Liver (tissue), 9 donors: Measurements from ENCODE around the gene NAPSA. TPM values are rescaled to one million over a fixed set of nuclear protein-coding genes. Genes with fewer than 3 reads are reported as not detected.

ENCODE experiments used
- DNase-seq: peaks from one replicate; pipeline ENCODE4 v3.0.0-alpha.2; 2017; ENCODE audit warnings: low spot score
- H3K27ac ChIP-seq, 2 donors: one replicate each; pipeline ENCODE4 v1.7.0; 2013; ENCODE audit warnings: inconsistent platforms in 2 of 2, low read length in 2 of 2, control low read depth in 1 of 2, low read depth in 1 of 2, mild to moderate bottlenecking in 1 of 2
- H3K27me3 ChIP-seq, 4 donors: one replicate each; pipeline versions ENCODE4 v1.6.1 to v1.7.0; 2013; ENCODE audit warnings: low read length in 3 of 4, inconsistent platforms in 1 of 4, mild to moderate bottlenecking in 1 of 4, moderate library complexity in 1 of 4; ENCODE audit not compliant: control insufficient read depth in 4 of 4, insufficient read depth in 4 of 4
- H3K36me3 ChIP-seq, 4 donors: one replicate each; pipeline versions ENCODE4 v1.6.1 to v1.7.0; 2013; ENCODE audit warnings: low read length in 3 of 4, mild to moderate bottlenecking in 3 of 4, low read depth in 1 of 4, moderate library complexity in 1 of 4; ENCODE audit not compliant: control insufficient read depth in 4 of 4, insufficient read depth in 3 of 4
- H3K4me1 ChIP-seq, 4 donors: one replicate each; pipeline versions ENCODE4 v1.6.1 to v1.7.0; 2013; ENCODE audit warnings: low read length in 3 of 4, mild to moderate bottlenecking in 3 of 4, moderate library complexity in 1 of 4; ENCODE audit not compliant: control insufficient read depth in 4 of 4, insufficient read depth in 4 of 4
- H3K4me3 ChIP-seq, 3 donors: one replicate each; pipeline versions ENCODE4 v1.6.1 to v1.7.0; 2013; ENCODE audit warnings: low read length in 3 of 3, control low read depth in 1 of 3, low read depth in 1 of 3, mild to moderate bottlenecking in 1 of 3
- H3K9ac ChIP-seq, 2 donors: one replicate each; pipeline ENCODE4 v1.7.0; 2013; ENCODE audit warnings: low read length in 2 of 2, mild to moderate bottlenecking in 2 of 2, moderate library complexity in 2 of 2, control low read depth in 1 of 2, low read depth in 1 of 2
- H3K9me3 ChIP-seq, 4 donors: one replicate each; pipeline versions ENCODE4 v1.6.1 to v1.7.0; 2013; ENCODE audit warnings: low read length in 3 of 4; ENCODE audit not compliant: control insufficient read depth in 4 of 4
- EGR1 ChIP-seq, 2 donors: IDR thresholded peaks; 2 replicates each; pipeline ENCODE4 v1.6.1; 2016 to 2018; ENCODE audit warnings: antibody characterized with exemption in 2 of 2, low read depth in 2 of 2
- FOXA1 ChIP-seq: IDR thresholded peaks from 2 replicates; pipeline ENCODE4 v1.6.1; 2016; ENCODE audit warnings: antibody characterized with exemption
- FOXA2 ChIP-seq: IDR thresholded peaks from 2 replicates; pipeline ENCODE4 v1.6.1; 2016; ENCODE audit warnings: antibody characterized with exemption
- GABPA ChIP-seq, 2 donors: IDR thresholded peaks in 1 of 2; conservative IDR thresholded peaks in 1 of 2; 2 replicates each; pipeline ENCODE4 v1.6.1; 2016; ENCODE audit warnings: antibody characterized with exemption in 2 of 2, mild to moderate bottlenecking in 1 of 2, moderate library complexity in 1 of 2
- HNF4G ChIP-seq: IDR thresholded peaks from 2 replicates; pipeline ENCODE4 v1.6.1; 2016; ENCODE audit warnings: antibody characterized with exemption
- JUND ChIP-seq, 2 donors: IDR thresholded peaks; 2 replicates each; pipeline ENCODE4 v1.6.1; 2016; ENCODE audit warnings: antibody characterized with exemption in 2 of 2
- RXRA ChIP-seq, 2 donors: IDR thresholded peaks; 2 replicates each; pipeline ENCODE4 v1.6.1; 2017 to 2018; ENCODE audit warnings: antibody characterized with exemption in 2 of 2, mild to moderate bottlenecking in 1 of 2
- SP1 ChIP-seq: IDR thresholded peaks from 2 replicates; pipeline ENCODE4 v1.6.1; 2018; ENCODE audit warnings: antibody characterized with exemption, mild to moderate bottlenecking
- TAF1 ChIP-seq: conservative IDR thresholded peaks from 2 replicates; pipeline ENCODE4 v1.6.1; 2016; ENCODE audit warnings: antibody characterized with exemption, mild to moderate bottlenecking
- YY1 ChIP-seq: IDR thresholded peaks from 2 replicates; pipeline ENCODE4 v1.6.1; 2016; ENCODE audit warnings: antibody characterized with exemption, mild to moderate bottlenecking
- WGBS: extraction: QIAGEN DNeasy Blood & Tissue Kit; methylation state at CpG from one replicate; pipeline ENCODE4 v1.1.7; 2013; 5-methylcytosine and 5-hydroxymethylcytosine counted together
- polyA plus RNA-seq, 2 donors: library from polyadenylated mRNA; stranded (reverse) in 1 of 2; unstranded in 1 of 2; fragments of 200-250 nt in 1 of 2; fragments of >200 nt in 1 of 2; fragmentation: Nextera tagmentation in 1 of 2; extraction: Ambion mirVana in 1 of 2; gene quantifications; one replicate each; pipeline versions ENCODE4 v1.2.1 to v1.2.3, GENCODE V29; 2013 to 2015
- total RNA-seq, 2 donors: library from RNA; depleted of rRNA; stranded (reverse); fragments of >200 nt; gene quantifications; one replicate each; pipeline ENCODE4 v1.2.3, GENCODE V29; 2014
- TF ChIP-seq, protein P1 (sequence below): IDR thresholded peaks from 2 replicates; pipeline ENCODE4 v1.6.1; 2016; ENCODE audit warnings: antibody characterized with exemption
- TF ChIP-seq, protein P2 (sequence below): IDR thresholded peaks from 2 replicates; pipeline ENCODE4 v1.6.1; 2016; ENCODE audit warnings: antibody characterized with exemption
- TF ChIP-seq, protein P3 (sequence below): fragments of 150-350 bp; IDR thresholded peaks from 2 replicates; pipeline ENCODE4 v1.5.1; 2017; ENCODE audit warnings: improper control_type of control experiment, low read depth, low read length; ENCODE audit not compliant: missing input control
- TF ChIP-seq, protein P4 (sequence below): IDR thresholded peaks from 2 replicates; pipeline ENCODE4 v1.6.1; 2016; ENCODE audit warnings: antibody characterized with exemption, mild to moderate bottlenecking
- donor health status: healthy.
- donor health status: healthy.
- donor health status: healthy.
- donor health status: healthy.
- donor health status: healthy.

NAPSA gene
- total and polyA plus RNA-seq, 4 donors = 0.28 to 0.74 (median 0.54) TPM

DNA sequence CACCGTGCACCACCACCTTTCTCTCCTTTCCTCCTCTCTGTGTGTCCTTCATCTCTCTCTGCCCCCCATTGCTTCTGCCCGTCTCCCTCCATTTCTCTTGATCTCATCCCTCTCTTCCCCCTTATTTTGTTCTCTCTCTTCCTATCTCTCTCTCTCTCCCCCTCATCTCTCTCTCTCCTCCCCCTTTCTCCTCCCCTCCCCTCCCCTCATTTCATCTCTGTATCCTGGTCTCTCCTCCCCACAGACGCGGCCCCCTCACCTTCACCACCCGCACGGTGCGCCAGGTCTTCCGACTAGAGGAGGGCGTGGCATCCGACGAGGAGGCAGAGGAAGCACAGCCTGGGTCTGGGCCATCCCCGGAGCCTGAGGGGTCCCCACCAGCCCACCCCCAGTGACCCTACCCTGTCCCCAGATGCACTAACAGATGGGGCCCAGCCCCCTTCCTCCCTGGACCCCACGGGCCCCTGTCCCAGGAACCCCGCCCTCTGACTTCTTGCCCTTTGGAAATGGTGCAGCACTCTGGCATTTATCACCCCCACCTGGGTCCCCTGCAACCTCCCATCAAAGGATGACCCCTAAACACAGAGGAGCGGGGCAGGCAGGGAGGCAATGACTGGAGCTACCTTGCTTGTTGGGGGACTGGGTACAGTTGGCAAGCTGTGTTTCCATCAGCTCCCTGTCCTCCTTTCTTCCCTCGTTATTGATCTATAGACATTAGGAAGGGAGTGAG, 55.9 kb downstream of the NAPSA start:
- WGBS = 86% methylated on average over 16 of the region's 16 CpGs
- DNase-seq = no peak
- Histone ChIP-seq H3K4me1 (no peaks in the 10 kb centered on the region), H3K9me3 (no peaks in the 10 kb centered on the region), H3K9ac (no peak overlapping the region), H3K27ac (no peak overlapping the region), H3K36me3 (peaks cover 1 to 22% (median 9%) of the 10 kb centered on the region in 4 donors), H3K4me3 (no peak overlapping the region), H3K27me3 (peaks cover 2 to 4% (median 3%) of the 10 kb centered on the region in 4 donors)
- TF ChIP-seq, protein P1, sequence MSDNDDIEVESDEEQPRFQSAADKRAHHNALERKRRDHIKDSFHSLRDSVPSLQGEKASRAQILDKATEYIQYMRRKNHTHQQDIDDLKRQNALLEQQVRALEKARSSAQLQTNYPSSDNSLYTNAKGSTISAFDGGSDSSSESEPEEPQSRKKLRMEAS = no peak
- TF ChIP-seq FOXA2 (no peak), YY1 (no peak), SP1 (no peak), HNF4G (no peak), TAF1 (no peak), GABPA (IDR thresholded peaks at IDR 0.05 in 1 of 2, conservative IDR thresholded peaks at IDR 0.05 in 1 of 2) (no peak)
- TF ChIP-seq, protein P2, sequence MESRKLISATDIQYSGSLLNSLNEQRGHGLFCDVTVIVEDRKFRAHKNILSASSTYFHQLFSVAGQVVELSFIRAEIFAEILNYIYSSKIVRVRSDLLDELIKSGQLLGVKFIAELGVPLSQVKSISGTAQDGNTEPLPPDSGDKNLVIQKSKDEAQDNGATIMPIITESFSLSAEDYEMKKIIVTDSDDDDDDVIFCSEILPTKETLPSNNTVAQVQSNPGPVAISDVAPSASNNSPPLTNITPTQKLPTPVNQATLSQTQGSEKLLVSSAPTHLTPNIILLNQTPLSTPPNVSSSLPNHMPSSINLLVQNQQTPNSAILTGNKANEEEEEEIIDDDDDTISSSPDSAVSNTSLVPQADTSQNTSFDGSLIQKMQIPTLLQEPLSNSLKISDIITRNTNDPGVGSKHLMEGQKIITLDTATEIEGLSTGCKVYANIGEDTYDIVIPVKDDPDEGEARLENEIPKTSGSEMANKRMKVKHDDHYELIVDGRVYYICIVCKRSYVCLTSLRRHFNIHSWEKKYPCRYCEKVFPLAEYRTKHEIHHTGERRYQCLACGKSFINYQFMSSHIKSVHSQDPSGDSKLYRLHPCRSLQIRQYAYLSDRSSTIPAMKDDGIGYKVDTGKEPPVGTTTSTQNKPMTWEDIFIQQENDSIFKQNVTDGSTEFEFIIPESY = no peak

DNA sequence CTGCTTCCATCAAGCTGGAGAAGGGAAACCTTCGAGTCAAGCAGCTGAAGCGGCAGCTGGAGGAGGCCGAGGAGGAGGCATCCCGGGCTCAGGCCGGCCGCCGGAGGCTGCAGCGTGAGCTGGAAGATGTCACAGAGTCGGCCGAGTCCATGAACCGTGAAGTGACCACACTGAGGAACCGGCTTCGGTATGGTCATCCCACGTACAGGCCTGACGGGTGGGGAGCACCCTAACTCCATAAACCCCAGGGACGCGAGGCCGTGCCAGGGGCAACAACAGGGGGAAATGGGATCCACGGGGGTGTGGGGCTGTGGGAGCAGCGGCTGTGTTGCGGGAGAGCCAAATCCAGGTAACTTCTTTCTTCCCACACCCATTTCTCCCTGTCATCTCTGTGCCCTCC, 56.4 kb downstream of the NAPSA start:
- DNase-seq = no peak
- TF ChIP-seq EGR1 (IDR thresholded peaks at IDR 0.05; ENCODE audit: low read depth in 2 of 2) = no peak
- no peak for TF ChIP-seq RXRA (IDR thresholded peaks at IDR 0.05)
- TF ChIP-seq JUND (IDR thresholded peaks at IDR 0.05) = no peak
- TF ChIP-seq, protein P1 = no peak
- TF ChIP-seq, protein P3, sequence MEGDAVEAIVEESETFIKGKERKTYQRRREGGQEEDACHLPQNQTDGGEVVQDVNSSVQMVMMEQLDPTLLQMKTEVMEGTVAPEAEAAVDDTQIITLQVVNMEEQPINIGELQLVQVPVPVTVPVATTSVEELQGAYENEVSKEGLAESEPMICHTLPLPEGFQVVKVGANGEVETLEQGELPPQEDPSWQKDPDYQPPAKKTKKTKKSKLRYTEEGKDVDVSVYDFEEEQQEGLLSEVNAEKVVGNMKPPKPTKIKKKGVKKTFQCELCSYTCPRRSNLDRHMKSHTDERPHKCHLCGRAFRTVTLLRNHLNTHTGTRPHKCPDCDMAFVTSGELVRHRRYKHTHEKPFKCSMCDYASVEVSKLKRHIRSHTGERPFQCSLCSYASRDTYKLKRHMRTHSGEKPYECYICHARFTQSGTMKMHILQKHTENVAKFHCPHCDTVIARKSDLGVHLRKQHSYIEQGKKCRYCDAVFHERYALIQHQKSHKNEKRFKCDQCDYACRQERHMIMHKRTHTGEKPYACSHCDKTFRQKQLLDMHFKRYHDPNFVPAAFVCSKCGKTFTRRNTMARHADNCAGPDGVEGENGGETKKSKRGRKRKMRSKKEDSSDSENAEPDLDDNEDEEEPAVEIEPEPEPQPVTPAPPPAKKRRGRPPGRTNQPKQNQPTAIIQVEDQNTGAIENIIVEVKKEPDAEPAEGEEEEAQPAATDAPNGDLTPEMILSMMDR = no peak
- no peak for TF ChIP-seq YY1
- TF ChIP-seq HNF4G = no peak
- no peak for TF ChIP-seq TAF1
- TF ChIP-seq, protein P2 = no peak
- TF ChIP-seq, protein P4, sequence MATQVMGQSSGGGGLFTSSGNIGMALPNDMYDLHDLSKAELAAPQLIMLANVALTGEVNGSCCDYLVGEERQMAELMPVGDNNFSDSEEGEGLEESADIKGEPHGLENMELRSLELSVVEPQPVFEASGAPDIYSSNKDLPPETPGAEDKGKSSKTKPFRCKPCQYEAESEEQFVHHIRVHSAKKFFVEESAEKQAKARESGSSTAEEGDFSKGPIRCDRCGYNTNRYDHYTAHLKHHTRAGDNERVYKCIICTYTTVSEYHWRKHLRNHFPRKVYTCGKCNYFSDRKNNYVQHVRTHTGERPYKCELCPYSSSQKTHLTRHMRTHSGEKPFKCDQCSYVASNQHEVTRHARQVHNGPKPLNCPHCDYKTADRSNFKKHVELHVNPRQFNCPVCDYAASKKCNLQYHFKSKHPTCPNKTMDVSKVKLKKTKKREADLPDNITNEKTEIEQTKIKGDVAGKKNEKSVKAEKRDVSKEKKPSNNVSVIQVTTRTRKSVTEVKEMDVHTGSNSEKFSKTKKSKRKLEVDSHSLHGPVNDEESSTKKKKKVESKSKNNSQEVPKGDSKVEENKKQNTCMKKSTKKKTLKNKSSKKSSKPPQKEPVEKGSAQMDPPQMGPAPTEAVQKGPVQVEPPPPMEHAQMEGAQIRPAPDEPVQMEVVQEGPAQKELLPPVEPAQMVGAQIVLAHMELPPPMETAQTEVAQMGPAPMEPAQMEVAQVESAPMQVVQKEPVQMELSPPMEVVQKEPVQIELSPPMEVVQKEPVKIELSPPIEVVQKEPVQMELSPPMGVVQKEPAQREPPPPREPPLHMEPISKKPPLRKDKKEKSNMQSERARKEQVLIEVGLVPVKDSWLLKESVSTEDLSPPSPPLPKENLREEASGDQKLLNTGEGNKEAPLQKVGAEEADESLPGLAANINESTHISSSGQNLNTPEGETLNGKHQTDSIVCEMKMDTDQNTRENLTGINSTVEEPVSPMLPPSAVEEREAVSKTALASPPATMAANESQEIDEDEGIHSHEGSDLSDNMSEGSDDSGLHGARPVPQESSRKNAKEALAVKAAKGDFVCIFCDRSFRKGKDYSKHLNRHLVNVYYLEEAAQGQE = no peak
- TF ChIP-seq FOXA1 = no peak
- TF ChIP-seq SP1 = no peak
- TF ChIP-seq FOXA2 = no peak
- H3K27ac ChIP-seq = no peak overlapping the region
- no peak overlapping the region for H3K4me3 ChIP-seq
- H3K36me3 ChIP-seq = peaks cover 1 to 22% (median 9%) of the 10 kb centered on the region in 4 donors
- peaks cover 0 to 4% (median 3%) of the 10 kb centered on the region in 4 donors for H3K27me3 ChIP-seq
- H3K9ac ChIP-seq = no peak overlapping the region
- H3K4me1 ChIP-seq = no peaks in the 10 kb centered on the region
- no peaks in the 10 kb centered on the region for H3K9me3 ChIP-seq
- WGBS = 96% methylated on average over 21 of the region's 21 CpGs
